Cardiac fibroblast (primary cell): ENCODE results near the gene KRTAP10-8.
"Not testable (repeated sequence)": the region's sequence is repeated elsewhere in the genome, so short reads cannot be mapped to it uniquely, and the experiment has no call there.

ENCODE experiments used
- DNase-seq, 2 donors: peaks; one replicate each; pipeline versions ENCODE4 v3.0.0 to v3.0.0-alpha.2; 2010; ENCODE audit warnings: low read depth in 2 of 2
- H3K4me3 ChIP-seq, 2 donors: replicated peaks in 1 of 2; 1 replicate in 1 of 2; 2 replicates in 1 of 2; pipeline ENCODE4 v1.5.1; 2011; ENCODE audit warnings: low read depth in 2 of 2, low read length in 2 of 2, mild to moderate bottlenecking in 2 of 2, moderate library complexity in 1 of 2
- CTCF ChIP-seq: IDR thresholded peaks from one replicate; pipeline ENCODE4 v1.5.1; 2011; ENCODE audit warnings: low read depth, mild to moderate bottlenecking, low read length, inconsistent platforms

Gene KRTAP10-8

GRCh38 chr21:44568667-44569556, 43.0 kb upstream of the KRTAP10-8 start:
- DNase-seq, result no peak
- no peak for TF ChIP-seq CTCF
- H3K4me3 ChIP-seq, result no peak overlapping the region

GRCh38 chr21:44569861-44570517, 41.9 kb upstream of the KRTAP10-8 start:
- no peak for TF ChIP-seq CTCF
- H3K4me3 ChIP-seq, result no peak overlapping the region
- DNase-seq, result no peak

GRCh38 chr21:44571296-44571695, 40.6 kb upstream of the KRTAP10-8 start:
- no peak overlapping the region for H3K4me3 ChIP-seq
- DNase-seq, result no peak
- TF ChIP-seq CTCF, result no peak

- no peak for TF ChIP-seq CTCF
- DNase-seq, result no peak
These were observed 39.8 kb upstream of the KRTAP10-8 start for GRCh38 chr21:44571844-44572782.

GRCh38 chr21:44572959-44573583, 38.8 kb upstream of the KRTAP10-8 start:
- DNase-seq, result peak in 1 of 2 donors; percentile 21
- H3K4me3 ChIP-seq, result no peak overlapping the region
- TF ChIP-seq CTCF, result no peak

More at GRCh38 chr21:44571844-44572782, 39.8 kb upstream of the KRTAP10-8 start:
- H3K4me3 ChIP-seq, result no peak overlapping the region

- not testable (repeated sequence) for DNase-seq, H3K4me3 ChIP-seq
These were observed 38.0 kb upstream of the KRTAP10-8 start, which contains the start of gene KRTAP10-4 for GRCh38 chr21:44573630-44574456. KRTAP10-4 (plus strand) TSS chr21:44573729; CDS start chr21:44573759, 30 bp downstream.
